NCI-H1048 (cell line): Measurements from ENCODE around the gene TRIM25.
A peak's percentile ranks its signal among the peaks of the same experiment; 100 is the strongest.
"Not testable (repeated sequence)": the region's sequence is repeated elsewhere in the genome, so short reads cannot be mapped to it uniquely, and the experiment has no call there.

Source experiments
- DNase-seq: peaks from one replicate; lab custom pipeline; 2025; lab: John Stamatoyannopoulos, UW

TRIM25 gene, protein sequence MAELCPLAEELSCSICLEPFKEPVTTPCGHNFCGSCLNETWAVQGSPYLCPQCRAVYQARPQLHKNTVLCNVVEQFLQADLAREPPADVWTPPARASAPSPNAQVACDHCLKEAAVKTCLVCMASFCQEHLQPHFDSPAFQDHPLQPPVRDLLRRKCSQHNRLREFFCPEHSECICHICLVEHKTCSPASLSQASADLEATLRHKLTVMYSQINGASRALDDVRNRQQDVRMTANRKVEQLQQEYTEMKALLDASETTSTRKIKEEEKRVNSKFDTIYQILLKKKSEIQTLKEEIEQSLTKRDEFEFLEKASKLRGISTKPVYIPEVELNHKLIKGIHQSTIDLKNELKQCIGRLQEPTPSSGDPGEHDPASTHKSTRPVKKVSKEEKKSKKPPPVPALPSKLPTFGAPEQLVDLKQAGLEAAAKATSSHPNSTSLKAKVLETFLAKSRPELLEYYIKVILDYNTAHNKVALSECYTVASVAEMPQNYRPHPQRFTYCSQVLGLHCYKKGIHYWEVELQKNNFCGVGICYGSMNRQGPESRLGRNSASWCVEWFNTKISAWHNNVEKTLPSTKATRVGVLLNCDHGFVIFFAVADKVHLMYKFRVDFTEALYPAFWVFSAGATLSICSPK

DNA sequence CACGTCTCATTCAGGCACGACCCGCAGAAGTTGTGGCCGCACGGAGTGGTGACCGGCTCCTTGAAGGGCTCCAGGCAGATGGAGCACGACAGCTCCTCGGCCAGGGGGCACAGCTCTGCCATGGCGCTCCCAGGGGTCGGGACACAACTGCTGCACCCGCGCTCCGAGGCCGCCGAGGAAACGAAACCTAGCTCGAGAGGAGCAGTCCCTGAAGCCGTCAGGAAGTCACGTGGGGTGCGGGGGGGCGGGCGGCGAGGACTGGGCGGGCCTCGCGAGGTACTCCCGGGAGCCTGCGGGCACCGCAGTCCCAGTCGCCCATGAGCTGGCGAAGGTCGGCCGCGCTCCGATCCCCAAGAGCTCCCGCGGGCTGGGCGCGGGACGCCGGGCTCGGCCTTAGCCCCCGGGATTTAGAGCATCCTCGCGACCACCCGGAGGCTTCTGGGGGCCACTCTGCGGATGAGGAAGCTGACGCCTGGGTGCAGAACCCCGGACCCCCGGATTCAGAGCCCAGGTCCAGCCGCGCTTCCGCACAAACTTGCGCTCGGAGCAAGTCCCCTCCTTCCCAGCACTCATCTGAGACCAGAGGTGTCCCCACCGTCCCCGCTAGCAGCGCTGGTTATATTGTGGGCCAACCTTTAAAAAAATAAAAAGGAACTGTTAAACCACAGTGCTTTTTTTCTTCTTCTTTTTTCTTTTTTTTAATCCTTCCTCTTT is at the start of gene TRIM25:
Gene TRIM25 (minus strand): TSS at position 183 of the 714 bp plus-strand sequence. CDS start 61 bp downstream, at position 122.
- DNase-seq, result peak; percentile 80

DNA sequence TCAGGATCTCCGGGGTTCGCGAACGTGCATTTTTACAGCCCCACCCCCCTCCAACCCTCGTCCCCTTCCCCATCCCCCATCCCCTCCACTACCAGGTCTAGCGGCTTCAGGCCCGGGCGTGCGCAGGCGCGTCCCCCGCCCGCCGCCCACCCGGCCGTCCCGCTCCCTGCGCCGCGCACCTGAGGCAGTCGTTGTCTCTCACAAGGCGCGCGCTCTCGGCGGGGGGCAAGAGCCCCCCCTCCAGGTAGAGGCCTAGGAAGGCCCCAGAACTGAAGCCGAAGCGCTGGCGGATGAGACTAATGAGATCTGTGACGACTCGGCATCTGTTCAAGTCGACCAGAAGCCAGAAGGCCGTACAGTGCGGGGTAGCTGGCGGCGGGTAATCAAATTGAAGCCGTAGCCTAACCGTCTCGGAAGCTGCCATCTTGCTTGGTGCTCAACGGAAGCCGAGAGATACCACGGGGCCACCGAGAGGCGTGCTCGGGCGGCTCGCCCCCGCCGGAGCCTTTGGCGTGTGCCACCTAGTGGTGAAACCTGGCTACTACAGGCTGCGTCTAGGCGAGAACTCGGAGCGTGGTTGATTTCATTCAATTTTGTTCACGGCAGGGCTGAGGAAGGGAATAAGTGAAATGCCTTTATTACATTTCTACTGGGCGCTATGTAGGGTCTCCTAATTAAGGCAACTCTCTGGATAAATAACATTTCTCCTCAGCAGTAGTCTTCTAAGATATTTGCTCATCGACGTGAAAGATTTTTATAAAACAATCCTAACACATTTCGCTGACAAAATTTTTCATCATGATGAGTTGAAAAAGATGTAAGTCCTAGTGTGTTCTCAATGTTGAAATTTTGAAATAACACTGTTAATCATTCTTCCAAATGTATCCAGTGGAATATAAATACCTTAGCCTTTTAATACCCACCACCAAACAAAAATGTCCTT is 47.0 kb upstream of the TRIM25 start, which contains the start of gene COIL:
Gene COIL (minus strand): TSS at position 455 of the 943 bp plus-strand sequence. CDS start 31 bp downstream, at position 424.
- DNase-seq, result peak; percentile 83

DNA sequence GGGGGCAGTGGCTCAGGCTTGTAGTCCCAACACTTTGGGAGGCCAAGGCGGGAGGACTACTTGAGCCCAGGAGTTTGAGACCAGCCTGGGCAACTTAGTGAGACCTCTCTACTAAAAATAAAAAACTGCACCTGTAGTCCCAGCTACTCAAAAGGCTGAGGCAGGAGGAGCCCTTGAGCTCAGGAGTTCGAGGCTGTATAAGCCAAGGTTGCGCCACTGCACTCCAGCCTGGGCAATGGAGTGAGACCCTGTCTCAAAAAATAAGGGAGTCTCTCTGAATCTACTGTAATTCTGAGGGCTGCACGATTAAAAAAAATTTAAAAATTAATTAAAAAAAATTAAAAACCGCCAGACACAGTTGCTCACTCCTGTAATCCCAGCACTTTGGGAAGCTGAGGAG is 43.1 kb upstream of the TRIM25 start:
- no peak for DNase-seq

DNA sequence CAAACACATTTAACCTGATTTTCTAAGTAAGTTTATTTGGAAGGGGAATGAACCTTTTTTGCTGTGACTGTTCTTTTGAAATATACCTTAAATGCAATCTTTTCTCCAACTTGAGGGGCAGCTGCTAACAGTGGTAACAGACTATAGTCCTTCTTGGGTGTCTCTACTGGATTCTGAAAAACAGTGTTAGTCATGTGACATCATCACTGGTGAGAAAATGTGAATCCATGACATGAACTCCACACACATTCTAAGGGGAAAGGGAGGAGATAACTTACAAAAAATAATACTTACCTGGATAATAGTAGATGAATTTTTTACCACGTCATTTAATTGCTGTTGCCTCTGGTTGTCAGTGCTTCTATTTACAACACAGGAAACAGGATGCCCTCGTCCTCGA is 35.7 kb upstream of the TRIM25 start:
- DNase-seq, result no peak

DNA sequence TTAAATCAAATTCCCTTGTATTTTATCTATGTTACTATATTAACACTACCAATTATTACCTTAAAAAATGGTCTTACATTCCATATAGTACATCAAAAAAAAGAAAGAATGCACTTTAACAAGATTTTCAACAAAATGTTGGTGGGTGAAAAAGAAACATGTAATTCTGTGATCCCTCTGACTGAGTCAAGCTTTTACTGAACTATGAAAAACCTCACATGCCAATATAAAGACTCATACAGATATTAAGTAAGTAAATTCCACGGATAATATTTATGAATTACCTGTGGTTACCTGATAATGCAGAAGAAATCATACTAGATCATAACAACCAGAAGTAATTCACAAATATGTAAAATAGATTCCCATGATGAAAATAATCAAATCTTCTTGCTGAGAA is 34.6 kb upstream of the TRIM25 start:
- no peak for DNase-seq

DNA sequence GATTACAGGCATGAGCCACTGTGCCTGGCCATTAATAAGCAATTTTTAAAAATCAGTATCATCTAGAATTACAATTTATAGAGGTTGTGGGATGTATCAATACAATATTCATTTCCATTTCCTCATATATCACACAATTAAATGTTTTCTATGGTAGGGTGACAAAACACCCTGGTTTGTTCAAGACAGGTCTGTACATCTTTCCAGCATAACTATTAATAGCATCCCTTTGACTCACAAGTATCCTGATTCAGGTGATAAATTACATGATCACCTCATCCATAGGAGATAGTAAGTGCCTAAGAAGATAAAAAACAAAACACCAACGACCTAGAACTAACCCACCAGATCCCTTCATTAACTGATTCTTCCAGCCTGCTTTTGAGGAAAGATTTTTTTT is 33.9 kb upstream of the TRIM25 start:
- DNase-seq, result no peak

DNA sequence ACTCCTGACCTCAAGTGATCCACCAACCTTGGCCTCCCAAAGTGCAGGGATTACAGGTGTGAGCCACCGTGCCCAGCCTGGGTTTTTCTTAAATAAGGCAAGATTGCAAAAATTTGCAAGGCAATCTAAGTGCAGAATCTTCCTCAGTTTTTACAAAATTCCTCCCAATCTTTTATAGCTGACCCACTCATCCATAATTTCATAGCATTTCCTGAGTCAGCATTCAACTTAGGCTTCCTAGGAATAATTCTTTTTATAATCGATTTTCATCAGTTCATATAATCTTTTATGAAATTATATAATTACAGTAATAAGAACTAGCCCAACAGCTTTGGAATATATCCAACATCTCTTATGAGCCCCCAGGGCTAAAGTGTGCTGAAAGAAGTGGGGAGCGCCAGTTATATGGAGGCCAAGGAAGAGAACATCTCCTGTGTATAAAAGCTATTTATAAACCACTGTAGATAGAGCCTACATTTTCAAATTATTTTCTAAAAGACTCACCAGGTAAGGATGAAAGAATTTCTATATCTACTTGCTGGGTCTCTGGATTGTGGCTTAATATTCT is 32.2 kb upstream of the TRIM25 start:
- no peak for DNase-seq

DNA sequence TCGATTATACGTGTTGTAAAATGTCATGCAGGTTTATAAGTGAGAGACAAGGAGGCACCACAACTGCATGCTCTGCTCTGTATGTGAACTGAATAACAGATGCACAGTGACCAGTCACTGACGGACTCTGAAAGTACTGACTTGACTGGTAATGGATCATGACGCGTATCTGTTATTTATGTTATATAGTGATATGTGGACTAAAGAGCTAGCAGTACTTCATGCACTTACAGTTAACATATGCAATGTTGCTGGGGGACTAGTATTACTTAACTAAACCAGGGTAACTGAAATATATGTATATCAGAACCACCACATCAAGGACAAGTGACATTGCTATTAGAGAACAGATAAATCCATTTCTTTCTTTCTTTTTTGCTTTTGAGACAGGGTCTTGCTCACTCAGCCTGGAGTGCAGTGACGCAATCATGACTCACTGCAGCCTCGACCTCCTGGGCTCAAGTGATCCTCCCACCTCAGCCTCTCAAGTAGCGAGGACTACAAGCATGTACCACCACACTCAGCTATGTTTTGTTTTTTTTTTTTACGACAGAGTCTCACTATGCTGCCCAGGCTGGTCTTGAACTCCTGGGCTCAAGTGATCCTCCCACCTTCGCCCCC is 29.8 kb upstream of the TRIM25 start:
- no peak for DNase-seq

DNA sequence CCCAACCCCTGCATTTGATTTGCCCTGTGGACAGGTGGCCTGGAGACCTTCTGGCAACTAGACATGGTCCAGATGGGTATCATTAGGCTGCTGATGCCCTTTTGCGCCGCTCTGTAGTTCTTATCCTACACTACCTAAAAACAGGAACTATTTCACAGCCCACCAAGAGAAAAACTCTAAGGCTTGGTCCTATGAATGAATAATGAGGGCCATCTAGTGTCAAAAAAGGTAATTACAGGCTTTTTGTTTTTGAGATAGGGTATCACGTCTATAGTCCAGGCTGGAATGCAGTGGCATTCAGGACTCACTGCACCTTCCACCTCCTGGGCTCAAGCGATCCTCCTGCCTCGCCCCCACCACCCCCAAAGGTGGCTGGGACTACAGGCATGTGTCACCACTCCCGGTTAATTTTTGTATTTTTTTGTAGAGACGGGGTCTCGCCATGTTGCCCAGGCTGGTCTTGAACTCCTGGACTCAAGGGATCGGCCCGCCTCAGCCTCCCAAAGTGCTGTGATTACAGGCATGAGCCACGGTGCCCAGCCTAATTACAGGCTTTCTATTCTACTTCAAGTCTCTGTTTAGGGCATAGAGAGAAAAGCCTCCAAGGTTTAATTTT is 26.1 kb upstream of the TRIM25 start:
- DNase-seq, result no peak

DNA sequence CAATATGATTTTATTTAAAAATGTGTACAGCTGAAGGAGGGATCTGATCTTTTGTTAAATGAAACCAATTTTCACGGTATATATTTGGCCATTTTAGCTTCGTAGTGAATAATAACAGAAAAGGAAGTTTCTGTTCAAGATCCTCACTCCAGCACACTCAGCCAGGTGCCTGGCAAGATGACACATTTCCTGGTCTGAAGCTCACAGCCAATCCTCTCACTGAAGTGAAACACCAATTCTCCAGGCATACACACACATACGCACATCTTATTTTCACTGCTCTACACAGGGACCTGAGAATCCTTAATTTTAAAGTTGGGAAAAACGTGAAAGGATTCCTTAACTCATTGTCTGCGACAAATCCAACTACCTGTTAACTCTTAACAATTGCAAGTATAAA is 24.4 kb upstream of the TRIM25 start:
- DNase-seq, result not testable (repeated sequence)

DNA sequence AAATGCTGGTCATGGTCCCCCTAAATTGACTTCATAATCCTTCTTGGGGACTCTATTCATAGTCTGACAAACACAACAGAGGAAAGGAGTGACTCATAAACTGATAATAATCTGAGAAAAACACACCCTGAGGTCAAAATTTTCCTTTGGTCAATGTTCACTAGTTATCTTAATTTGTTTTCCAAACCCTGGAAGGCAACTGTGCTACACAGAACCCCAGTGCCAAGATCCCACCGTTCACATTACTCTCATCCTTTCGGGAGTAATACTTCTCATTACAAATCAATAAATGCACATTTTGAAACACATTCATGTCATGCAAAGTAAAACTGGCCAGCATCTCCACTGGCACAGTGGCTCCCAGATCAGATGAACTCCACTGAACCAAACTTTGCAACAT is 23.8 kb upstream of the TRIM25 start:
- DNase-seq, result no peak

DNA sequence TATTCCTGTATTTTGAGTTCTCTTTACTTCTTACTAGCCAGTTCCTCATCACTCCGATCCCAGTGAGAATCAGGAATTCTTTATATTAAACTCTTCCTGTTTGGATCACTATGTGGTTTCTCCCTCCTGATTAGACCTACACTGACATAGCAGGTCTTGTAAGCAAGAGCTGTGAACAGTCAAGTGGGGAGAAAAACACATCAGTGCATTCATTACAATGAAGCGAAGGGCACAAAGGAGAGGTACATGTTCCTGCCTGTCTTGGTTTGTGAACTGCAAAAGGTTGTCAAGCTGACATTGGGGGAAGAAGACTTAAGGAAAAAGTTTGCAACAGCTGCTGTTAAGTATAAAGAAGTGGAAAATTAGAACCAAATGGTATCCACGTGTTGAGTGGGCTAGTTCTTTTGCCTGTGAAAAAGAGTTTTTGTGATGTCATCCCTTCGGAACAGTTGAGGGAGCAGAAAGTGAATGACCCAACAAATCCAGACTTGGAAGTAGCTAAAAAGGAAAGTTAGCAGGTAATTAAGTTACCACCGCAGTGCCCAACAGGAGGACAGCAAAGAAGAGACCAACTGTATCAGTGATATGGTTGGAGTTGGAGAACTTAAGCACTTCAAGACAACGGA is 23.0 kb upstream of the TRIM25 start:
- no peak for DNase-seq

DNA sequence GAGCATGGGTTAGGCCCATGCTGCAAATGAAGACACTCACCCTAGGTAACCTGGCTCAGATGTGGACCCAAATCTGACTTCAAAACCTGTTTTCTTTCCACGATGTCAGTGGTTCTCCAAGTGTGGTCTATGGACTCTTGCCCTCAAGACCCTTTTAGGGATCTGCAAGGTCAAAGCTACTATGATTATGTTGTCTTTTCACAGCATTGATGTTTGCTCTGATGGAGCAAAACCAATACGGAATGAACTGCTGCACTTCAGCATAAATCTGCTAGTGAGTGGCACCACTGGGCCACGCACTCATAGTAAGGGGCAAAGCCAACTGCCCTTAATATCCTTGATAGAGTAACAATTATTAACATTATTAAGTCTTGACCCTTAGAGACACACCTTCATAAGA is 21.6 kb upstream of the TRIM25 start:
- no peak for DNase-seq

DNA sequence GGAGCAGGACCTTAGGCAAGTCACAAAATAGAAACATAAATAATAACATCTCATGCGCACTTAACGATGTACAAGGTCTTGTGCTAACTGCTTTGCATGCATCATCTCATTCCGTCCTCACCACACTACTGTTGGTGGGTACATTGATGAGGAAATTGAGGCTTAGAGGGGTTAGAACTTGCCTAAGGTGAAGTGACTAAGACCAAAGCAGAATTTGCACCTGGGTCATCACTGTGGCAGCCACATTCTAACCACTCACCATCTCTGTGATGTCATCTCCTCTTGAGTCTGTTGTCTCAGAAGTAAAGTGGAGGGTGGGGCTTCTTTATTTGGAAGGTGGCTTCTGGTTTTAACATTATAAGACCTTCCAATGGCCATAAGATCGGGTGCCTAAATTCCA is 20.4 kb upstream of the TRIM25 start:
- no peak for DNase-seq

DNA sequence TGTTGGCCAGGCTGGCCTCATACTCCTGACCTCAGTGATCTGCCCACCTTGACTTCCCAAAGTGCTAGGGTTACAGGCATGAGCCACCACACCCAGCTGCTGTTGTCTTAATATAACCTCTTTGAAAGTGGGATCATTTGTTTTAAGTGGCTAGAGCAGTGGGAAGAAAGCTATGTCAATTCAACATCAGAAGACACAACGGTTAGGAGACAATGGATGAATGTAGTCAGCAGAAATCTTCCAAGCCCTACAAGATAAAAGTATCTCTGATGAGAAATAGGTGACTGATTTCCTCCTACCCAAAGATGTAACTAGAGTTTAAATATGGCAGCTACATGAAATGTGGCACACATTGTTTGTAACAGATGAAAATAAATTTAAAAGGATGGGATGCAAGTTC is 20.0 kb upstream of the TRIM25 start:
- no peak for DNase-seq

DNA sequence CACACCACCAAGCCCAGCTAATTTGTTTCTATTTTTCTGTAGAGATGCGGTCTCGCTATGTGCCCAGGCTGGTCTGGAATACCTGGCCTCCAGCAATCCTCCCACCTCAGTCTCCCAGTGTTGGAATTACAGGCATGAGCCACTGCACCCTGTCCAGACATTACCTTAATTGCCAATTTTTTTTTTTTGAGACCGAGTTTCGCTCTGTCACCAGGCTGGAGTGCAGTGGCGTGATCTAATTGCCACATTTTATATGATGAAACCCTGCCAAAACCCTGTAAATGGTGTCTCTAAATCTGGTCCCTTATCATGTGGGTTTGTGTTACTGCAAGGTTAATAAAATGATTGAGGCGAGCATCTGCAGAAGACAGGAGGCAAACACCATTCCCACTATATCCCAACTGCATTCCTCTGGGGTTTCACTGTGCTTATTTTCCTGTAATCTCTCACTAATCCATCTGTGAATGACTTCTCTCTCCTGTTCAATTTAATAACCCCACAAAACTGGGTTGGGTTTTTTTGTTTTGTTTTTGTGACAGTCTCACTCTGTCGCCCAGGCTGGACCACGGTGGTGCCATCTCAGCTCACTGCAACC is 19.4 kb upstream of the TRIM25 start:
- DNase-seq, result no peak

DNA sequence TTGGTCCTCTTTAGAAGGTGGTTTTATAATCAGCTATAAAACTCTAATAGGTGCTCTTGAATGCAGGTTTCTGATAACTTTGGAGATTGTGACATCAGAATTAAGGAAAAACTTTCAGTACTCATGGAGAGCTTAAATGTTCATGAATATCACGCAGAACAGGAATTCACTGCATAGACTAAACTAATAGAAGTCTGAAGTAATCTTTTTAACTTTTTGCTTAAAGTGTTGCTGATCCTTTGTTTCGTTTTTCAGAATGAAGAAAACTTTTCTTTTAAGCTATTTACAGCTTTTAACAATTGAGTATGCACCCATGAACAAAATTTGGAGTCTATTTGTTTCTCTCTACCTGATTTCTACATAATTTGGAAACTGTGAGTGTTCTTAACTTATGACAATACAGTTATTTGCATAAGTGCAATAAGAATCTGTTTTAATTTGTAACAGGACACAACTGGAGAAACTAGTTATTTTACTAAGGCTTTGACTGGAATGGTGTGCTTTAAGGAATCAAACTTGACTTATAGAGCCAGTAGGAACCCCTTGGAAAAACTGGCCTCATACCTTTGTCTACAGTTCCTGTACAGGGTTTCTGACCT is 17.0 kb upstream of the TRIM25 start:
- DNase-seq, result no peak

DNA sequence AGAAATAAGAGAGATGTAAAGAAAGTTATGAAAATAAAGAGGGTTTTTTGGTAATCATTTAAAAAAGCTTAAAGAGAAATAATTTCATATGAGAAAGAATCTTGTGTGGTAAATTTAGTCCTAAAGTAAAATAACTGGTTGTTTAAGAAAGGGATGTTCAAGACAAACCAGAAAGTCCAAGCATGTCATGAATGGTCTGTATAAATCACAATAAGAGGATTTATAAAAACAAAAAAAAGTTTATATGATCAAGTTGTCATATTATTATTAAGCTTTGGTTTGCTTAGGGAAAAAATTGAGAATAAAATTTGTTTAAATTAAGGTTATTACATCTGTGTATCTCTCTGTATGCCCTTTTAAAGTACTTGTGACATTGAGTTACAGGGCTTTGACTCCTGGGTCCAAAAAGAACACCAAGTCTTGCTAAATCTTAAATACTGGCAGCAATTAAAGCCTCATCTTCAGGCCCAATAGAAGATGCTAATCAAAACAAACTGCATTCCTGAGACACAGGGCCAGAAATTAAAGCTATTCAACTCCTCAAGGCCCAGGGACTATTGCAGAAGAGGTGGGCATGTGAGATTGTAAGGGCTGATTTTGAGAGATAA is 15.6 kb upstream of the TRIM25 start:
- no peak for DNase-seq

DNA sequence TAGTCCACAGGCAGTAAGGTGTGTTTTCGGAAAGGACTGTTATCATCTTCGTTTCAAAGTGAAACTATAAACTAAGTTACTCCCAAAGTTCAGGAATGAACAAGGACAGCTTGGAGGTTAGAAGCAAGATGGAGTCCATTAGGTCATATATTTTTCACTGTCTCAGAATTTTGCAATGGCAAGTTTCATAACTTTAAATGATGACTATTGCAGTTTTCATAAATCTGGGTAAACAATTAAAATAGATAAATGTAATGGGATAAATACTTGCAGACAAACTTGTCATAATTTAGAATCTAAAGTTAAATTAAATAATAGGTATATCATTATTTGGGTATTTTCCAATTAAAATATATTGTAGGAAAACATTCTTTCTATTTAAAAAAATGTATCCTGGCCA is 14.7 kb upstream of the TRIM25 start:
- no peak for DNase-seq
